Measurements from ENCODE around the gene NFIX.

GRCh38 chr19:13010038-13010991 is 15.0 kb downstream of the NFIX start:
- TF ChIP-seq, protein P1, sequence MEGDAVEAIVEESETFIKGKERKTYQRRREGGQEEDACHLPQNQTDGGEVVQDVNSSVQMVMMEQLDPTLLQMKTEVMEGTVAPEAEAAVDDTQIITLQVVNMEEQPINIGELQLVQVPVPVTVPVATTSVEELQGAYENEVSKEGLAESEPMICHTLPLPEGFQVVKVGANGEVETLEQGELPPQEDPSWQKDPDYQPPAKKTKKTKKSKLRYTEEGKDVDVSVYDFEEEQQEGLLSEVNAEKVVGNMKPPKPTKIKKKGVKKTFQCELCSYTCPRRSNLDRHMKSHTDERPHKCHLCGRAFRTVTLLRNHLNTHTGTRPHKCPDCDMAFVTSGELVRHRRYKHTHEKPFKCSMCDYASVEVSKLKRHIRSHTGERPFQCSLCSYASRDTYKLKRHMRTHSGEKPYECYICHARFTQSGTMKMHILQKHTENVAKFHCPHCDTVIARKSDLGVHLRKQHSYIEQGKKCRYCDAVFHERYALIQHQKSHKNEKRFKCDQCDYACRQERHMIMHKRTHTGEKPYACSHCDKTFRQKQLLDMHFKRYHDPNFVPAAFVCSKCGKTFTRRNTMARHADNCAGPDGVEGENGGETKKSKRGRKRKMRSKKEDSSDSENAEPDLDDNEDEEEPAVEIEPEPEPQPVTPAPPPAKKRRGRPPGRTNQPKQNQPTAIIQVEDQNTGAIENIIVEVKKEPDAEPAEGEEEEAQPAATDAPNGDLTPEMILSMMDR (IDR thresholded peaks at IDR 0.05) = no peak
- TF ChIP-seq REST (IDR thresholded peaks at IDR 0.05; ENCODE audit: insufficient read depth in 1 of 2, low read depth in 2 of 2, low read length in 1 of 2) (no peak), POLR2AphosphoS5 (IDR thresholded peaks at IDR 0.05; ENCODE audit: low read depth, low read length) (no peak), TCF7L2 (IDR thresholded peaks at IDR 0.05; ENCODE audit: low read depth, low read length) (no peak), SIN3A (IDR thresholded peaks at IDR 0.05; ENCODE audit: borderline replicate concordance, insufficient read depth, low read depth, low read length) (no peak)

All from Panc1 (cell line).